Activated B cell treated with CpG ODN at 0.5 μM for 24 hours (primary cell): ENCODE results near the gene AFF3. TPM values are rescaled to one million over a fixed set of nuclear protein-coding genes. Genes with fewer than 3 reads are reported as not detected.

Experiments used
- ATAC-seq: fragments of 200-7000 bp; cut with Tn5 transposase; one replicate; pipeline ENCODE4 v1.10.0; 2021; ENCODE audit warnings: low read depth, mild to moderate bottlenecking, moderate library complexity
- CTCF ChIA-PET: fragments of 350-600 bp; sonication (Branson Sonifier 250); formaldehyde crosslinking; loops from one replicate; lab custom pipeline; 2021; ENCODE audit warnings: antibody characterized with exemption; lab: Charles Lee
- POLR2A ChIA-PET: fragments of 350-600 bp; sonication (Branson Sonifier 250); formaldehyde crosslinking; loops from one replicate; lab custom pipeline; 2021; ENCODE audit warnings: antibody characterized with exemption; lab: Charles Lee
- DNase-seq: peaks from one replicate; pipeline ENCODE4 v3.0.0; 2022
- H3K27ac Mint-ChIP-seq: one replicate; pipeline ENCODE4 v1.8.0; 2020; ENCODE audit warnings: mixed read lengths
- H3K27me3 Mint-ChIP-seq: one replicate; pipeline ENCODE4 v1.8.0; 2021; ENCODE audit warnings: mixed read lengths
- H3K36me3 Mint-ChIP-seq: one replicate; pipeline ENCODE4 v1.8.0; 2021; ENCODE audit warnings: low read depth, mixed read lengths
- H3K4me1 Mint-ChIP-seq: one replicate; pipeline ENCODE4 v1.8.0; 2021; ENCODE audit warnings: mixed read lengths
- H3K4me3 Mint-ChIP-seq: one replicate; pipeline ENCODE4 v1.8.0; 2020; ENCODE audit warnings: mild to moderate bottlenecking, mixed read lengths
- H3K9me3 Mint-ChIP-seq: one replicate; pipeline ENCODE4 v1.8.0; 2020; ENCODE audit warnings: mixed read lengths
- CTCF ChIP-seq: fragments of 200-600 bp; IDR thresholded peaks from one replicate; pipeline ENCODE4 v1.8.0; 2022; ENCODE audit warnings: antibody characterized with exemption, mild to moderate bottlenecking
- intact Hi-C: fragments of 100-400 bp; cut with micrococcal nuclease; formaldehyde crosslinking; loops from one replicate; pipeline ENCODE4 v1.15.1; 2024
- total RNA-seq: library from RNA; stranded (reverse); gene quantifications from 2 replicates; pipeline ENCODE4 v1.2.3, GENCODE V29; 2022

AFF3 gene
- total RNA-seq, 1 donor from 2014 or later, result 271 TPM

DNA sequence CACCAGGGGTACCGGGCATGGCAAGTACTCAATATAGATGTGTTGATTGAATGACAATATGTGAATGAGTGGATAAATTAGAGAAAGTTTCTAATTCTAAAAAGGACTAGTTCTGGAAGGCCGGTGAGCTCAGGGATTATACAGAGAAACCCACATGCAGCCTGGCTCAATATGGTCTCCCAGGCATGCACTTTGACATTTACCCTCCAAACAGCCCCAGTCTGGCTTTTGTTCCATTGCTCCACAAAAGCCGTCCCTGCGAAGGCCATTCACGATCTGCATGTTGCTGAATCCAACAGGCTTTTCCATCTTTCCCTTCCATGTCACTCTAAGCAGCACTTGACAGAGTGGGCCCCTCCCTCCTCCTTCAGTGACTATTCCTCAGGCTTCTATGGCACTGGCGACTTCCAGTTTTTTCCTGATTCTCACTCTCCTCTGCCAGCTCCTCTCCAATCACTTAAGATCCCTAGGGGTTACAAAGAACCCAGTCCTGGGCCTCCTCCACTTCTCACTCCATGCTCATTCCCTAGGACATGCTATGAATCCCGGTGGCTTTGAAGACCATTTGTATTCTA, 266.7 kb downstream of the AFF3 start:
- ChIA-PET CTCF (no interaction called here), POLR2A (no interaction called here)
- peak overlapping the region; percentile 8 for H3K27ac Mint-ChIP-seq
- no peak for TF ChIP-seq CTCF
- DNase-seq, result no peak
- no peaks in the 10 kb centered on the region for H3K9me3 Mint-ChIP-seq
- no peak for ATAC-seq
- no peak overlapping the region for H3K4me3 Mint-ChIP-seq
- no peaks in the 10 kb centered on the region for H3K27me3 Mint-ChIP-seq
- peaks cover 59% of the 10 kb centered on the region for H3K4me1 Mint-ChIP-seq
- intact Hi-C loops, result no loop called here
- H3K36me3 Mint-ChIP-seq, result peaks cover 58% of the 10 kb centered on the region

GRCh38 chr2:99868260-99868659, 274.1 kb downstream of the AFF3 start:
- intact Hi-C loops, result loop anchor here (10.0 kb wide), 1 partner anchor 377 kb away; no protein-coding TSS in a partner anchor
- ChIA-PET POLR2A (no interaction called here), CTCF (no interaction called here)
- no peaks in the 10 kb centered on the region for H3K9me3 Mint-ChIP-seq
- peaks cover 58% of the 10 kb centered on the region for H3K36me3 Mint-ChIP-seq
- H3K4me3 Mint-ChIP-seq, result no peak overlapping the region
- no peak for TF ChIP-seq CTCF
- no peak overlapping the region for H3K27ac Mint-ChIP-seq
- ATAC-seq (no peak), DNase-seq (no peak)
- no peaks in the 10 kb centered on the region for H3K27me3 Mint-ChIP-seq
- H3K4me1 Mint-ChIP-seq, result peaks cover 77% of the 10 kb centered on the region

DNA sequence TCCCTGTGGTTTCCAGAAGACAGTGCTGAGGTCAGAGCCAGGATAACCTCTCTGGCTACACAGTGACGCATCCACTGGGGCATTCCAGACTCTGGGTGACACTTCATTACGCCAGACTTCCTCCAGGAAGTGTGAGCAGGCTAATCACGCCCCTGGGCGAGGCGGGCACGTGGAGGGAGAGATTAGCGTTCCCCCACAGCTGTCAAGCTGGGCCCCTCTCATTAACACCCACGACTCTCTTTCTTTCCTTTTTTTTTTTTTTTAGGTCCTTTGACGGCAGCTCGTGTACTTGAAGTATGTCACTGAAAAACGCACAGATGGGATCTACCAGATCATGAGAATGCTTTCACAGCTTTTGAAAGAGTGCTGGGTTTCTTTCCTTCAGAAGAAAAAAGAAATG, 274.6 kb downstream of the AFF3 start:
- Mint-ChIP-seq H3K4me1 (peaks cover 78% of the 10 kb centered on the region), H3K9me3 (no peaks in the 10 kb centered on the region), H3K27ac (peak overlapping the region; percentile 43), H3K4me3 (no peak overlapping the region), H3K27me3 (no peaks in the 10 kb centered on the region), H3K36me3 (peaks cover 53% of the 10 kb centered on the region)
- ATAC-seq, result no peak
- ChIA-PET CTCF (no interaction called here), POLR2A (no interaction called here)
- DNase-seq, result no peak
- intact Hi-C loops, result loop anchor here (10.0 kb wide), 1 partner anchor 377 kb away; no protein-coding TSS in a partner anchor
- no peak for TF ChIP-seq CTCF

DNA sequence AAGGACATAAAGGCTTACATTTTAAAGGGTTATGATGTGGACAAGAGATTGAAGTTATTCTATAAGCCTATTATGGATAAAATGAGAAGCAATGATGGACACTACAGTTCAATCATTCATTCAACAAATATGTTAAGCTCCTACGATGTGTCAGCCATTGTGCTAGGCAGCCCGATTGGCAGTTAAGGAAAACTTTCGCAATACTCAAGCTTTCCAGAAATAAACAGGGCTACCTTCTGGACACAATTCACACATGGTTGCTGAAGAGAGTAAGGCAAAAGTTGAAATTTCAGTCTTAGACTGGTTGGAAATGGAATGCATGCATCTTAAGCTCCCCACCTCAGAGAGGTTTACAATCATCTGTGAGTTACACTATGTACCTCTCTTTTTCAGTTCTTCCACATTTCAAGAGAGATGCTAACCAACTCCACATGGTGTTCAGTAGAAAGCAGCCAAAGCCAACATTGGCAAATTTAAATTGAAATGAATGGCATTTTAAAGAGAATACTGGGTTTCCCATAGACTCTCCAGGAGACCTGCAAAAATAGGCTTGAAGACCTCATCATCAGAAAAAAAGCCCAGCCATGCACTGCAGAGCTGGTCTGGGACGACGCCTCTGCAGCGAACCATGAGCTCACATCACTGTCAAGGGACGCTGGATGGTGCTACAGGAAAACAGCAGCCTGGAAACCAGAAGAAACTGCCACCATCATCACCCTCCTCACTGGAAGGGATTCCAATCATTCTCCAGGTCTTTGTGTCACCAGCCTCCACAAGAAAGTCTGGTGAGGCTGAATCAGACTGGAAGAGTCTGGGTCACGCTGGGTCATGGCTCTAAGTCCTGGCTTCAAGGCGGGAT, 276.3 kb downstream of the AFF3 start:
- CTCF ChIA-PET, result interaction anchor here (0.8 kb wide), 1 partner anchor 178 kb away, joined by 3 read pairs; no protein-coding TSS in a partner anchor
- intact Hi-C loops, result loop anchor here (10.0 kb wide), 1 partner anchor 379 kb away; no protein-coding TSS in a partner anchor
- H3K4me3 Mint-ChIP-seq, result no peak overlapping the region
- POLR2A ChIA-PET, result interaction anchor here (0.7 to 1.4 kb wide), 2 partner anchors 11 to 381 kb away, joined by 3 read pairs; no protein-coding TSS in a partner anchor
- no peaks in the 10 kb centered on the region for H3K9me3 Mint-ChIP-seq
- DNase-seq (no peak), ATAC-seq (no peak)
- H3K27ac Mint-ChIP-seq, result no peak overlapping the region
- peaks cover 91% of the 10 kb centered on the region for H3K4me1 Mint-ChIP-seq
- H3K27me3 Mint-ChIP-seq, result no peaks in the 10 kb centered on the region
- TF ChIP-seq CTCF, result no peak
- peaks cover 48% of the 10 kb centered on the region for H3K36me3 Mint-ChIP-seq
